GM18861 (cell line): ENCODE measurements around the gene IL19.

Experiments used
- ATAC-seq: cut with Tn5 transposase; IDR thresholded peaks from one replicate; pipeline ENCODE4 v1.9.1; 2021; ENCODE audit not compliant: unreplicated experiment

The IL19 gene

GRCh38 chr1:206885341-206886060 lies 114.9 kb downstream of the IL19 start:
- no peak for ATAC-seq

DNA sequence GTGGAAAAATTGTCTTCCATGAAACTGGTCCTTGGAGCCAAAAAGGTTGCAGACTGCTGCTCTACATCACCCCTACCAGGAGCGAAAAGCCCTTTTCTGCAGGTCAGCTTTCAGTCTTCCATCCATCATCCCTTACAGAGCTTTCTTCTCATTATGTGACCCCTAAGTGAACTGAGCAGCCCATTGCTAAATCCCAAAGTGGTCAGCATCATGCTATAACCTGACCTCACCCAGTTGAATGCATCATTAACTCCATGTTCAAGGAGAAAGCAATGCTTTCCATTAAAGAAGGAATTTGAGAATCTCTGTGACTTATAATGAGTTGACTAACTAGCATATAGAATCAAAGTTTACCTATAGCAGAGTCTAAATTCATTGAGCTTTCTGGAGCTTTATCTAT lies 116.3 kb downstream of the IL19 start:
- no peak for ATAC-seq

DNA sequence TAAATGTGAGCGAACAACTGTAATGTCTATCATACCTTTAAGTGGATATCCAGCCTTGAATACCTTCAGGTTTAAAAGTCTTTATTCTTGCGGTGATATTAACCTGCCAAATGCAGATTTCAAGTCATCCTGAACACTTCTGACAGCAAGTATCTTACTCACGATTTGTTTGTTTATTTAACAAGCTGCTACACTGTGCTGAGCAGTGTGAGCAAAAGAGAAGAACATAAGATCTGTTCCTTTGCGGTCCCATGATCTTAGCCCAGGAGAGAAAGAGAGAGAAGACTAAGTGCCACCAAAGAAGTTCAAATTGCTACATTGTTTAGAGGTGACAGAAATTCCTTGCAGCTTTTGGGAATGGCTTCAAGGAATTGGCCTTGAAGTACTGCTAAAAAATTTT lies 117.1 kb downstream of the IL19 start:
- ATAC-seq = no peak

DNA sequence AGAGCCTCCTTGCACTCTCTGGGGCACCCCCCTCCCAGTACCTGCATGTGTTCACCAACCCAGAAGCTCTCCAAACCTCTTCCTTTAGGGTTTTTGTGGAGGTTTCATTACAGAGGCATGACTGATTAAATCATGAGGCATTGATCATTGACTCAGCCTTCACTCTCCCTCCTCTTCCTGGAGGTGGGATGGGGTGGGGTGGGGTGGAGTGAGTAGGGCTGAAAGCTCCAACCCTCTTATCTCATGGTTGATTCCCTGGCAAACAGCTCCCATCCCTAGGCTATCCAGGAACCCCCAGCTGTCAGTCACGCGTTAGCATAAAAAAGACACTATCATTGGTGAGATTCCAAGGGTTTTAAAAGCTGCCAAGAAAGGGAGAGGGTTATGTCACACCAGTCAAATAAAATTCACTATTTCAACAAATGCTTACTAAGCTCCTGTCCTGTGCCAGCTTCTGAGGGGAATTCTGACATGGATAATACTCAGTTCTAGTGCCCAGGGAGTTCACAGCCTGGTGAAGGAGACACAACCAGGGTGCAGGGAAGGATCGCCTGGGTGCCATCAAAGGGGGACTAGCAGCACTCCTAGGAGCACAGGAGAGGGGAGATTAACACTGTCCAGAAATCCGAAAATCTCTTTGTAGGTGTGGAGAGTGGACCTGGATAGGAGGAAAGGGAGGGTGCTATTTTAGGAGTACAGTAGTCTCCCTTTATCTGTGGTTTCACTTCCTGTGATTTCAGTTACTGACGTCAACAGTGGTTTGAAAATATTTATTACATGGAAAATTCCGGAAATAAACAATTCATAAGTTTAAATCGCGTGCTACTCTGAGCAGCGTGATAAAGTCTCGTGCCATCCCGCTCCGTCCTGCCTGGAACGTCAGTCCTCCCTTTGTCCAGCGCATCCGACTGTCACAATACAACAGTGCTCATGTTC lies 119.8 kb downstream of the IL19 start:
- ATAC-seq = no peak

GRCh38 chr1:206891412-206891811 lies 120.8 kb downstream of the IL19 start:
- ATAC-seq = no peak
